Gastrocnemius medialis (tissue), 4 donors: ENCODE data around the gene ARHGEF17. TPM values are rescaled to one million over a fixed set of nuclear protein-coding genes. Genes with fewer than 3 reads are reported as not detected.

Experiments
- ATAC-seq, 2 donors: fragments of 150-250 bp; one replicate each; pipeline ENCODE4 v1.9.1; 2016
- DNase-seq, 2 donors: peaks; one replicate each; pipeline ENCODE4 v3.0.0-alpha.2; 2019
- H3K27ac ChIP-seq, 4 donors: fragments of 200-600 bp; sonication (generic); 1 replicate in 1 of 4; 2 replicates in 3 of 4; pipeline ENCODE4 v1.5.1; 2016 to 2018; ENCODE audit warnings: mild to moderate bottlenecking in 2 of 4, moderate library complexity in 1 of 4
- H3K27me3 ChIP-seq, 3 donors: fragments of 200-600 bp; sonication (generic) in 2 of 3; 1 replicate in 1 of 3; 2 replicates in 2 of 3; pipeline versions ENCODE4 v1.5.1 to v1.6.0; 2016 to 2019; ENCODE audit warnings: mild to moderate bottlenecking in 1 of 3, moderate library complexity in 1 of 3
- H3K36me3 ChIP-seq, 2 donors: fragments of 200-600 bp; sonication (generic) in 1 of 2; one replicate each; pipeline ENCODE4 v1.5.1; 2017 to 2018
- H3K4me1 ChIP-seq, 2 donors: fragments of 200-600 bp; sonication (generic) in 1 of 2; one replicate each; pipeline ENCODE4 v1.5.1; 2016 to 2017; ENCODE audit warnings: mild to moderate bottlenecking in 2 of 2
- H3K4me3 ChIP-seq, 4 donors: fragments of 200-600 bp; sonication (generic) in 3 of 4; 1 replicate in 1 of 4; 2 replicates in 3 of 4; pipeline ENCODE4 v1.5.1; 2016 to 2019; ENCODE audit warnings: mild to moderate bottlenecking in 2 of 4
- H3K9me3 ChIP-seq, 3 donors: fragments of 200-600 bp; sonication (generic) in 2 of 3; 1 replicate in 1 of 3; 2 replicates in 2 of 3; pipeline ENCODE4 v1.5.1; 2016 to 2019
- CTCF ChIP-seq, 5 experiments: fragments of 450-650 bp in 3 of 5; fragments of 200-600 bp in 2 of 5; sonication (generic) in 2 of 5; IDR thresholded peaks in 4 of 5; conservative IDR thresholded peaks in 1 of 5; 1 replicate in 4 of 5; 2 replicates in 1 of 5; pipeline ENCODE4 v1.5.1; 2016 to 2019; ENCODE audit warnings: antibody characterized with exemption in 5 of 5, mild to moderate bottlenecking in 3 of 5, moderate library complexity in 3 of 5
- POLR2A ChIP-seq, 2 donors: fragments of 450-650 bp; IDR thresholded peaks; one replicate each; pipeline ENCODE4 v1.6.1; 2017; ENCODE audit warnings: antibody characterized with exemption in 2 of 2, mild to moderate bottlenecking in 2 of 2, moderate library complexity in 2 of 2
- in situ Hi-C, 4 donors: fragments of 200-750 bp; cut with MboI; loops; one replicate each; pipeline versions ENCODE4 v1.15.0 to v1.8.0; 2017; ENCODE audit warnings: low sequenced_read_pairs in 4 of 4
- intact Hi-C: fragments of 100-400 bp; cut with DNase I; formaldehyde crosslinking; loops from one replicate; pipeline ENCODE4 v1.15.1; 2023; ENCODE audit warnings: low total_unique reads
- total RNA-seq, 4 donors: library from RNA; depleted of rRNA; stranded (reverse); fragments of >200 nt; gene quantifications; one replicate each; pipeline versions ENCODE4 v1.1.0 to v1.2.3, GENCODE V29; 2016

ARHGEF17 gene
- total RNA-seq, 4 donors from 2014 or later = 8.9 to 16.9 (median 13.9) TPM

DNA sequence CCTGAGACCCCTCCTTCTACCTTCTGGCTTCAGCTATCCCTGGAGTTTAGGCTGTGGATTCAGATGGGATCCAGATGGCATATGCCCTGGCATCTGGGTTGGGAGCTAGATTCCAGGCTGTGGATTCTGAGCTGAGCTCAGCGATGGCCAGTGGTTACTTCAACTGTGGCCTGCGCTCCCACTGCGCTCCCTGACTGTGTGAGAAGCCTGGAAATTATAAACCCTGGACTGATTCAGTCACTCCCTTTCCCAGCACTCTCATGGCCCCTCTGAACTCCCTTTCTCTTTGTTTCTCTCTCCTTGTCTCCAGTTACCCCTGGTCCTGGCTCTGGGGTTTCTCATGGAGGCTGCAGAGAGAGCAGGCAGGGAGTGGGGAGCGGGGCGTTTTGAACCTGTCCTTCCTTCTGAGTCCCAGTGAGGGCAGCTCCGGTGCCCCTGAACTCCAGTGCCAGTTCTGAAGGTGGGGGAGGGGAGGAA lies 4.8 kb downstream of the ARHGEF17 start:
- in situ Hi-C loops (no loop called here), intact Hi-C loops (no loop called here)
- peaks cover 8 to 33% of the 10 kb centered on the region in 2 donors for H3K4me1 ChIP-seq
- ATAC-seq (no peak), DNase-seq (no peak)
- TF ChIP-seq POLR2A (IDR thresholded peaks at IDR 0.05) = no peak
- no peak for TF ChIP-seq CTCF (IDR thresholded peaks at IDR 0.05 in 4 of 5, conservative IDR thresholded peaks at IDR 0.05 in 1 of 5)
- peaks cover 0 to 2% (median 0%) of the 10 kb centered on the region in 3 donors for H3K27me3 ChIP-seq
- no peaks in the 10 kb centered on the region for H3K36me3 ChIP-seq
- peak overlapping the region; percentile 51 to 83 (median 70) for H3K27ac ChIP-seq
- H3K9me3 ChIP-seq = no peaks in the 10 kb centered on the region
- peak overlapping the region; percentile 23 to 65 (median 30) for H3K4me3 ChIP-seq

GRCh38 chr11:73313652-73314051 lies 5.6 kb downstream of the ARHGEF17 start:
- TF ChIP-seq CTCF (IDR thresholded peaks at IDR 0.05 in 4 of 5, conservative IDR thresholded peaks at IDR 0.05 in 1 of 5) = no peak
- no peak for TF ChIP-seq POLR2A (IDR thresholded peaks at IDR 0.05)
- in situ Hi-C loops (no loop called here), intact Hi-C loops (no loop called here)
- Histone ChIP-seq H3K27me3 (peaks cover 0 to 2% (median 0%) of the 10 kb centered on the region in 3 donors), H3K4me1 (peaks cover 8 to 36% of the 10 kb centered on the region in 2 donors), H3K9me3 (no peaks in the 10 kb centered on the region), H3K4me3 (peak overlapping the region; percentile 4 to 65 (median 26)), H3K27ac (peak overlapping the region; percentile 51 to 83 (median 70)), H3K36me3 (no peaks in the 10 kb centered on the region)
- ATAC-seq = no peak
- DNase-seq = no peak

DNA sequence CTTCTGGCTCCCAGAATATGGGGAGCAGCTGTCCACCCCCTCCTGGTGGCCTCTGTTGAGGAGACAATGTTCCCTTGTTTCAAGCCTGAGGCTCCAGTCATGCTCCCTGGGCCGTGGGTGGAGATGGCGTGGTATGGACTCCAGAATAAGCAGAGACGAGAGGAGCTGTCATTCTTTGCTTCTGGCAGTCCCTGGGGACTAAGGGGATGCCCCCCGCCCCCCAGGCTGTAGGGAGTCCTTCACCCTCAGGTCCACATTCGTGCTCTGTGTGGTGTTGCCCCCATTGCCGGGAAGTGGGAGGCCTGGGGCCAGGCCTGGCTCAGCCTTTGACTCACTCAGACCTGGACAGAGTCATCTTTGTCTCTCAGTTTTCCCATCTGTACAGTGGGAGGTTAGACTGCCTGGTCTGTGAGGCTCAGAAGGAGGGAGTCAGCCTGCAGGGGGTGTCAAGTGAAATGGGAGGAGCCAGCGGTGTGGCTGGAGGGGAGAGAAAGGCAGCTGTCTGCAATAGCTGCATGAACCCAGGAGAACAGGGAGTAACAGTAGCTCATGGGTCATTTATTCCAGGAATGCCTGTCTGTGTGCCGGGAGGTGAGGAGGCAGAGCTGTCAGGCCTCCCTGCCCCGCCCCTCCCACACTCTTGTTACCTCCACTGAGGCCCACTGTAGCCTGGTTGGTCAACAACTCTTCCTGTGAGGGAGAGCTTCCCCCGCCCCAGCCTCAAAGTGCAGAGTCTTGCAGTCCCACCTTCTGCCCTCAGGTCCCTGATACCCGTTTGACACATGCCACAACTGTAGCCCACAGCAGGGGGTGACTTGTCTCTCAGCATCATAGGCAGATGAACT lies 6.3 kb downstream of the ARHGEF17 start:
- in situ Hi-C loops = no loop called here
- intact Hi-C loops = no loop called here
- H3K36me3 ChIP-seq = no peaks in the 10 kb centered on the region
- DNase-seq (no peak), ATAC-seq (peak in 1 of 2 donors; percentile 30)
- TF ChIP-seq CTCF (IDR thresholded peaks at IDR 0.05 in 4 of 5, conservative IDR thresholded peaks at IDR 0.05 in 1 of 5) = no peak
- TF ChIP-seq POLR2A (IDR thresholded peaks at IDR 0.05) = no peak
- no peaks in the 10 kb centered on the region for H3K27me3 ChIP-seq
- no peaks in the 10 kb centered on the region for H3K9me3 ChIP-seq
- peaks cover 8 to 31% of the 10 kb centered on the region in 2 donors for H3K4me1 ChIP-seq
- H3K4me3 ChIP-seq = peak overlapping the region; percentile 3 to 65 (median 25)
- peak overlapping the region; percentile 51 to 83 (median 70) for H3K27ac ChIP-seq

DNA sequence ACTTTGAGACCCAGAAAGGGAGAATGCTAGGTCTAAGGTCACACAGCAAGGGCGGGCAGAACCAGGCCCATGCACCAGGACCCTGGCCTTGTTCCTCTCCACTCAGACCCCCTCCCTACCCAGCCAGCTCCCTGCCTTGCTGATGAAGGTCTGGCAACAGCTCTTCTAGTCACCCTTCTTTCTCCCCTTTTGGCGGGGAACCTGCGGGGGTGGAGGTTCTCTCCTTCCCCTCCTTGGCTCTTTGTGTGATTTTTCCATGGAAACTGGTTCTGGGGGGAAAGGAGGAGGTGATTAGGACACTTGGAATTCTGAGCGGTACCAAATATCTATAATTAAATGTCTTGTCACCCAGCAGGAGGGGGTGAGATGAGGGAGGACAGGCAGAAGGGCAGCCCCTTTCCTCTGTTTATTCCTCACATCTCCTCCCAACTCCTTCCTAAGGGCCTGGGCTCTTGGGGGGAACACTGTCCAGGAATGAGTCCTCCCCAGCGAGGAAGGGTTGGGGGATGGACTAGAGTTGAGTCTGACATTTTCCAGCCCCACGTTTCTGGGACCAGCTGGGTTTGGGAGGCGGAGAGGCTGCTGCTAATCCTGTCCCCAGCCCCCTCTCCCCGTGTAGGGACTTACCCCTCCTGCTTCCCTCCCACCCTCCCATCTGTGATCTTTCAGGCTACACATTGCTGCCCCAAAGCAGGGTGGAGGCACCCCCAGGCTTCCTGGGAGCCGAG lies 7.4 kb downstream of the ARHGEF17 start:
- peaks cover 8 to 31% of the 10 kb centered on the region in 2 donors for H3K4me1 ChIP-seq
- no peaks in the 10 kb centered on the region for H3K9me3 ChIP-seq
- DNase-seq = no peak
- H3K4me3 ChIP-seq = peak overlapping the region in 1 of 4 donors; percentile 65
- TF ChIP-seq POLR2A (IDR thresholded peaks at IDR 0.05) = no peak
- TF ChIP-seq CTCF (IDR thresholded peaks at IDR 0.05 in 4 of 5, conservative IDR thresholded peaks at IDR 0.05 in 1 of 5) = no peak
- in situ Hi-C loops (no loop called here), intact Hi-C loops (no loop called here)
- no peaks in the 10 kb centered on the region for H3K36me3 ChIP-seq
- peak overlapping the region; percentile 37 to 81 (median 46) for H3K27ac ChIP-seq
- no peaks in the 10 kb centered on the region for H3K27me3 ChIP-seq
- ATAC-seq = no peak
